PC-3 (cell line): ENCODE results near the gene SP100. TPM values are rescaled to one million over a fixed set of nuclear protein-coding genes. Genes with fewer than 3 reads are reported as not detected.

Experiments
- ATAC-seq: fragments of 200-7000 bp; cut with Tn5 transposase; 2 replicates; pipeline ENCODE4 v1.9.1; 2020; ENCODE audit warnings: mild to moderate bottlenecking, moderate library complexity
- BruUV-seq: library from RNA; stranded (reverse); fragments of 400-500 nt; replicated peaks from 2 replicates; lab custom pipeline; 2021; lab: Mats Ljungman, UMichigan
- CTCF ChIA-PET: fragments of 300-600 bp; sonication (Branson Sonifier 250); formaldehyde crosslinking; loops from one replicate; lab custom pipeline; 2022; ENCODE audit warnings: antibody characterized with exemption; lab: Charles Lee
- POLR2A ChIA-PET: fragments of 300-600 bp; sonication (Branson Sonifier 250); formaldehyde crosslinking; loops from one replicate; lab custom pipeline; 2022; ENCODE audit warnings: antibody characterized with exemption; ENCODE audit not compliant: unreplicated experiment; lab: Charles Lee
- DNase-seq: peaks from one replicate; pipeline ENCODE4 v3.0.0-alpha.2; 2015
- H2AFZ ChIP-seq: fragments of 300-600 bp; sonication (generic); 2 replicates; pipeline ENCODE4 v1.6.0; 2016; ENCODE audit warnings: antibody characterized with exemption, low read length
- H3F3A ChIP-seq: fragments of 300-600 bp; sonication (generic); one replicate; pipeline ENCODE4 v1.6.0; 2017; ENCODE audit warnings: antibody characterized with exemption, low read length, control low read depth, mild to moderate bottlenecking; ENCODE audit not compliant: unreplicated experiment
- H3K27ac ChIP-seq: fragments of 300-600 bp; sonication (generic); 2 replicates; pipeline ENCODE4 v1.5.1; 2016; ENCODE audit warnings: mild to moderate bottlenecking, low read length
- H3K27me3 ChIP-seq: fragments of 300-600 bp; sonication (generic); 2 replicates; pipeline ENCODE4 v1.6.1; 2016; ENCODE audit warnings: low read length, mixed read lengths
- H3K36me3 ChIP-seq: fragments of 300-600 bp; sonication (generic); 2 replicates; pipeline ENCODE4 v1.6.1; 2016; ENCODE audit warnings: low read depth, mixed run types, low read length, mixed read lengths
- H3K4me1 ChIP-seq: fragments of 300-600 bp; sonication (generic); 2 replicates; pipeline ENCODE4 v1.5.1; 2016; ENCODE audit warnings: low read length; ENCODE audit not compliant: insufficient read depth
- H3K4me2 ChIP-seq: fragments of 300-600 bp; sonication (generic); 2 replicates; pipeline ENCODE4 v1.6.0; 2016; ENCODE audit warnings: low read length
- H3K4me3 ChIP-seq: fragments of 300-600 bp; sonication (generic); 2 replicates; pipeline ENCODE4 v1.5.1; 2016; ENCODE audit warnings: mild to moderate bottlenecking, low read length, mixed read lengths
- H3K79me2 ChIP-seq: fragments of 300-600 bp; sonication (generic); 2 replicates; pipeline ENCODE4 v1.6.1; 2017; ENCODE audit warnings: low read length, mixed read lengths
- H3K9ac ChIP-seq: fragments of 300-600 bp; sonication (generic); 2 replicates; pipeline ENCODE4 v1.6.0; 2016; ENCODE audit warnings: mild to moderate bottlenecking, low read length
- H3K9me2 ChIP-seq: fragments of 300-600 bp; sonication (generic); replicated peaks from 2 replicates; pipeline ENCODE4 v1.6.1; 2016; ENCODE audit warnings: mixed run types, low read length, mixed read lengths
- H3K9me3 ChIP-seq: fragments of 300-600 bp; sonication (generic); 2 replicates; pipeline ENCODE4 v1.6.1; 2016; ENCODE audit warnings: low read length, mixed read lengths
- H4K20me1 ChIP-seq: fragments of 300-600 bp; sonication (generic); 2 replicates; pipeline ENCODE4 v1.6.1; 2016; ENCODE audit warnings: low read length, mixed read lengths
- EZH2 ChIP-seq: fragments of 300-600 bp; sonication (generic); IDR thresholded peaks from one replicate; pipeline ENCODE4 v1.6.1; 2017; ENCODE audit warnings: antibody characterized with exemption, mild to moderate bottlenecking, low read length; ENCODE audit not compliant: unreplicated experiment
- EZH2phosphoT487 ChIP-seq: fragments of 300-600 bp; sonication (generic); IDR thresholded peaks from 2 replicates; pipeline ENCODE4 v1.6.1; 2018; ENCODE audit warnings: mild to moderate bottlenecking, antibody characterized with exemption, low read length, borderline replicate concordance
- intact Hi-C: fragments of 100-400 bp; cut with micrococcal nuclease; formaldehyde crosslinking; loops from 2 replicates; pipeline ENCODE4 v1.9.0; 2023
- total RNA-seq: library from RNA; depleted of rRNA; stranded (reverse); fragments of >200 nt; gene quantifications from 2 replicates; pipeline ENCODE4 v1.2.3, GENCODE V29; 2014
- TF ChIP-seq, protein P1 (sequence below): fragments of 300-600 bp; sonication (generic); conservative IDR thresholded peaks from 2 replicates; pipeline ENCODE4 v1.5.1; 2017; ENCODE audit warnings: antibody characterized with exemption, low read depth, mild to moderate bottlenecking, low read length

SP100 gene
- total RNA-seq, 1 experiment from 2014 or later, result 49.8 TPM

DNA sequence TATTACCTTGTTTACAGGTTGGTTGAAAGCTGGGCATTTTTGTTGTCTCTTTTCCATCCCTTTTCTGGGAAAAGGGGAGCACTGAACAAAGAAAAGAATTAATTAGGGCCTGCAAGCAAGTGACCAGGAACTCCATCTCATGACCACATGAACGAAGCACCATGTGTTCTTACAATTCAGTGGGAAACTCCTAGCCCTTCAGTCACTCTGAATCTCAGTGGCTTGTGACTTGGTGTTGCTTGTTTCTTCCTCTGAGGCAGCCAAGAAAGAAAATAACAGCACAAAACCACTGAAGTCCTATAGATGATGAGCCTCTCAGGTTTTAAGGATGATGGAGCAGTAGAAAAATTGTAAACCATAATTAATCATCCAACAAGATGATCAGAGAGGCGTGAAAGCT, 167.6 kb downstream of the SP100 start:
- intact Hi-C loops, result no loop called here
- BruUV-seq, result no TSS peak
- Histone ChIP-seq H2AFZ (no peak overlapping the region), H3K27ac (peak overlapping the region; percentile 53), H4K20me1 (no peaks in the 10 kb centered on the region), H3K36me3 (no peaks in the 10 kb centered on the region), H3K79me2 (no peaks in the 10 kb centered on the region), H3K9me2 (no peaks in the 10 kb centered on the region), H3K4me1 (peaks cover 8% of the 10 kb centered on the region), H3F3A (no peaks in the 10 kb centered on the region), H3K4me2 (no peak overlapping the region), H3K9me3 (no peaks in the 10 kb centered on the region), H3K9ac (no peak overlapping the region; the same call in 1 of the 2 replicates), H3K4me3 (no peak overlapping the region), H3K27me3 (no peaks in the 10 kb centered on the region)
- POLR2A ChIA-PET, result no interaction called here
- DNase-seq (no peak), ATAC-seq (no peak)
- CTCF ChIA-PET, result no interaction called here
- TF ChIP-seq, protein P1, sequence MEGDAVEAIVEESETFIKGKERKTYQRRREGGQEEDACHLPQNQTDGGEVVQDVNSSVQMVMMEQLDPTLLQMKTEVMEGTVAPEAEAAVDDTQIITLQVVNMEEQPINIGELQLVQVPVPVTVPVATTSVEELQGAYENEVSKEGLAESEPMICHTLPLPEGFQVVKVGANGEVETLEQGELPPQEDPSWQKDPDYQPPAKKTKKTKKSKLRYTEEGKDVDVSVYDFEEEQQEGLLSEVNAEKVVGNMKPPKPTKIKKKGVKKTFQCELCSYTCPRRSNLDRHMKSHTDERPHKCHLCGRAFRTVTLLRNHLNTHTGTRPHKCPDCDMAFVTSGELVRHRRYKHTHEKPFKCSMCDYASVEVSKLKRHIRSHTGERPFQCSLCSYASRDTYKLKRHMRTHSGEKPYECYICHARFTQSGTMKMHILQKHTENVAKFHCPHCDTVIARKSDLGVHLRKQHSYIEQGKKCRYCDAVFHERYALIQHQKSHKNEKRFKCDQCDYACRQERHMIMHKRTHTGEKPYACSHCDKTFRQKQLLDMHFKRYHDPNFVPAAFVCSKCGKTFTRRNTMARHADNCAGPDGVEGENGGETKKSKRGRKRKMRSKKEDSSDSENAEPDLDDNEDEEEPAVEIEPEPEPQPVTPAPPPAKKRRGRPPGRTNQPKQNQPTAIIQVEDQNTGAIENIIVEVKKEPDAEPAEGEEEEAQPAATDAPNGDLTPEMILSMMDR, result no peak
- no peak for TF ChIP-seq EZH2
- no peak for TF ChIP-seq EZH2phosphoT487

DNA sequence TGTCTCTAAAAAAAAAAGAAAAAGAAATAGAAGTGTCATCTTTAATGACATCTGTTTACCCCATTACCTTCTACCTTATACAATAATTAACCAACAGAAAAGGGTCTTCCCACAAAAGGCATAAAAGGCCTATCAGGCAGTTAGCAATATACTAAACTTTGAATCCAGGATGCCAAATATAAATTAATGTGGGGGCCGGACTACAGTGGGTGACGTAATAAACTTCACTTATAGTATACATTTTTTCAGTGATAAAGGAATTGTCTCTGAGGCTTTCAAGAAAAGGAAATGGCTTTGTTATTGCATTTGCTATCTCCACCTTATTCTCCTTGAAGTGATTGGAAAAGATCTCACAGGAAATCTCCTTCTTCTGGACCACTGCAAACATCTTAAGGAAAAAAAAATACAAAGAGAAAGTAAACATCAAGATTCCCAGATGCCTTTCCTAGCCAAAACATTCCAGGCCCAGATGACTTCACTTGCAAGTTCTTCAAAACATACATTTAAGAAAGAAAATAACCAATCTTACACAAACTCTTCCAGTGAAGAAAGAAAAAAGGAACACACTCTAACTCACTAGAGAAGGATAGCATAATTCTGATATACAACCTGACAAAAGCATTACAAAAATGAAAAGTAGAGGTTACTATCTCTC, 170.5 kb downstream of the SP100 start:
- Histone ChIP-seq H3K79me2 (no peaks in the 10 kb centered on the region), H3F3A (no peaks in the 10 kb centered on the region), H3K27me3 (no peaks in the 10 kb centered on the region), H3K9ac (no peak overlapping the region), H3K9me2 (no peaks in the 10 kb centered on the region), H3K36me3 (no peaks in the 10 kb centered on the region), H3K27ac (no peak overlapping the region), H4K20me1 (no peaks in the 10 kb centered on the region), H3K4me1 (peaks cover 6% of the 10 kb centered on the region; the same call in 1 of the 2 replicates), H3K9me3 (no peaks in the 10 kb centered on the region), H2AFZ (no peak overlapping the region), H3K4me2 (no peak overlapping the region), H3K4me3 (no peak overlapping the region)
- ChIA-PET CTCF (no interaction called here), POLR2A (no interaction called here)
- intact Hi-C loops, result no loop called here
- ATAC-seq, result no peak
- no peak for DNase-seq
- TF ChIP-seq, protein P1, result no peak
- no peak for TF ChIP-seq EZH2phosphoT487
- no peak for TF ChIP-seq EZH2
- BruUV-seq, result no TSS peak

DNA sequence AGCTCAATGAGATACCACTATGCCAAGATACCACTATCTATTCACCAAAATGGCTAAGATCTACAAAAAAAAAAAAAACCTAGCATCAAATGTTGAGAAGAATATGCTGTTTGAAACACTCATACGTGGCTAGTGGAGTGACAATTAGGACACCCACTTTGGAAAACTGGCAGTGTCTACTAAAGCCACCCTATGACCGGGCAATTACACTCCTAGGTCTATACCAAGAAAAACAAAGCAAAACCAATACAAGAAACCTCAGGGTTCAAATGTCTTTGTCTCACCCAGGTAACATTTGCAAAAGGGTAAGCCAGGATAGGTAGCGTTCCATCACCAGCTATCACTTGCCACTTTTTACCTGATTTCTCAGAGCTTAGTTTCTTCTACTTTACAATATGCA, 173.0 kb downstream of the SP100 start:
- no peaks in the 10 kb centered on the region for H3K9me3 ChIP-seq
- no TSS peak for BruUV-seq
- CTCF ChIA-PET, result no interaction called here
- H3K36me3 ChIP-seq, result no peaks in the 10 kb centered on the region
- H3K4me1 ChIP-seq, result no peaks in the 10 kb centered on the region
- ATAC-seq, result no peak
- no peak overlapping the region for H3K4me3 ChIP-seq
- no peaks in the 10 kb centered on the region for H4K20me1 ChIP-seq
- no peaks in the 10 kb centered on the region for H3K79me2 ChIP-seq
- H3K9ac ChIP-seq, result no peak overlapping the region
- no peaks in the 10 kb centered on the region for H3K9me2 ChIP-seq
- POLR2A ChIA-PET, result no interaction called here
- H3K4me2 ChIP-seq, result no peak overlapping the region
- no peak overlapping the region for H2AFZ ChIP-seq
- no peak for TF ChIP-seq EZH2phosphoT487
- no peak for TF ChIP-seq EZH2
- TF ChIP-seq, protein P1, result no peak
- H3K27ac ChIP-seq, result no peak overlapping the region
- intact Hi-C loops, result no loop called here
- H3K27me3 ChIP-seq, result no peaks in the 10 kb centered on the region
- H3F3A ChIP-seq, result no peaks in the 10 kb centered on the region
- no peak for DNase-seq
